ENCODE data around the gene OSTM1. TPM values are rescaled to one million over a fixed set of nuclear protein-coding genes. Genes with fewer than 3 reads are reported as not detected.

Gene OSTM1
- total and polyA plus RNA-seq, 2 of the 13 experiments (the other 11 are each of a cell fraction or from before 2014, with no cell fraction given) = 8.7 to 20.5 TPM

DNA sequence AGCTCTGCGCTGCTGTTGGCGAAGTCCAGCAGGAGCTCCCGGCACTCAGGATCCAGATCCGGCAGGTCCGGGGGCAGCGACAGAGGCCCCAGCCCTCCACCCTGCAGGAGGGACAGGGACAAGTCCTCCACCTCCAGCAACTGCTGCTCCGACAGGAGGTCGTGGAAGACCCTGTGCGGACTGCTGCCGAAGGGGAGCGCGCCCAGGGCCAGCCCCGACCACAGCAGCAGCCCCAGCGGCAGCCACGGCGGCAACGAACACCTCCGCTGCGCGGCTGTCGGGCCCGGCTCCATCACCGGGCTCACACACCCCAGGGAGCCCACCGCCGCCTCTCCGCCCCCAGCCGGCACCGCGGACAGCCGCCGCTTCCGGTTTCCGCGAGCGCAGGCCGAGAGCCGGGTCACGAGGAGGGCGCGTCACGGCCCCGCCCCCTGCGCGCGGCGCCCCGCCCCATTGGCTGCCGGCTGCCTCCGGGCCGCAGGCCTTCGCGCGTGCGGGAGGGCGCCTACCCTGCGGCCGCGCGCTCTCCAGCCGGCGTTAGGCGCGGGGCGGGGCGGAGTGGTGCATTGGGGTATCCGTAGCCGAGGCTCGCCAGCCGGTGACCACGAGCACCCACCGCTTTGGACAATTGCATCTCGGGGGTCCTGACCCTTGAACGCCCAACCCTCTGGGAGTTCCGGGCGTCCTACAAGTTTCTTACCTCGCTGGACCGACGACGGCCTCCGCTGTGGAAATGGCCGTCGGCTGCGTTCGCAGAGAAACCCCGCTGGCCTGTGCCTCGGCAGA, at the start of gene OSTM1 (continued):
- TF ChIP-seq, protein P1, sequence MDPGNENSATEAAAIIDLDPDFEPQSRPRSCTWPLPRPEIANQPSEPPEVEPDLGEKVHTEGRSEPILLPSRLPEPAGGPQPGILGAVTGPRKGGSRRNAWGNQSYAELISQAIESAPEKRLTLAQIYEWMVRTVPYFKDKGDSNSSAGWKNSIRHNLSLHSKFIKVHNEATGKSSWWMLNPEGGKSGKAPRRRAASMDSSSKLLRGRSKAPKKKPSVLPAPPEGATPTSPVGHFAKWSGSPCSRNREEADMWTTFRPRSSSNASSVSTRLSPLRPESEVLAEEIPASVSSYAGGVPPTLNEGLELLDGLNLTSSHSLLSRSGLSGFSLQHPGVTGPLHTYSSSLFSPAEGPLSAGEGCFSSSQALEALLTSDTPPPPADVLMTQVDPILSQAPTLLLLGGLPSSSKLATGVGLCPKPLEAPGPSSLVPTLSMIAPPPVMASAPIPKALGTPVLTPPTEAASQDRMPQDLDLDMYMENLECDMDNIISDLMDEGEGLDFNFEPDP (CRISPR knock-in tag; conservative IDR thresholded peaks at IDR 0.05) = no peak
- no peak for TF ChIP-seq TBP (CRISPR knock-in tag; IDR thresholded peaks at IDR 0.05)
- TF ChIP-seq, protein P2, sequence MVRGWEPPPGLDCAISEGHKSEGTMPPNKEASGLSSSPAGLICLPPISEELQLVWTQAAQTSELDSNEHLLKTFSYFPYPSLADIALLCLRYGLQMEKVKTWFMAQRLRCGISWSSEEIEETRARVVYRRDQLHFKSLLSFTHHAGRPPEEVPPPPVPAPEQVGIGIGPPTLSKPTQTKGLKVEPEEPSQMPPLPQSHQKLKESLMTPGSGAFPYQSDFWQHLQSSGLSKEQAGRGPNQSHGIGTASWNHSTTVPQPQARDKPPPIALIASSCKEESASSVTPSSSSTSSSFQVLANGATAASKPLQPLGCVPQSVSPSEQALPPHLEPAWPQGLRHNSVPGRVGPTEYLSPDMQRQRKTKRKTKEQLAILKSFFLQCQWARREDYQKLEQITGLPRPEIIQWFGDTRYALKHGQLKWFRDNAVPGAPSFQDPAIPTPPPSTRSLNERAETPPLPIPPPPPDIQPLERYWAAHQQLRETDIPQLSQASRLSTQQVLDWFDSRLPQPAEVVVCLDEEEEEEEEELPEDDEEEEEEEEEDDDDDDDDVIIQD (CRISPR knock-in tag; IDR thresholded peaks at IDR 0.05; ENCODE audit: low read depth) = peak; percentile 35; the same call in 1 of the 2 replicates
- TF ChIP-seq BRD4 (CRISPR knock-in tag; IDR thresholded peaks at IDR 0.05) = peak; percentile 64; the same call in 1 of the 2 replicates
- no peak for TF ChIP-seq ZSCAN29 (CRISPR knock-in tag; conservative IDR thresholded peaks at IDR 0.05)
- TF ChIP-seq, protein P3, sequence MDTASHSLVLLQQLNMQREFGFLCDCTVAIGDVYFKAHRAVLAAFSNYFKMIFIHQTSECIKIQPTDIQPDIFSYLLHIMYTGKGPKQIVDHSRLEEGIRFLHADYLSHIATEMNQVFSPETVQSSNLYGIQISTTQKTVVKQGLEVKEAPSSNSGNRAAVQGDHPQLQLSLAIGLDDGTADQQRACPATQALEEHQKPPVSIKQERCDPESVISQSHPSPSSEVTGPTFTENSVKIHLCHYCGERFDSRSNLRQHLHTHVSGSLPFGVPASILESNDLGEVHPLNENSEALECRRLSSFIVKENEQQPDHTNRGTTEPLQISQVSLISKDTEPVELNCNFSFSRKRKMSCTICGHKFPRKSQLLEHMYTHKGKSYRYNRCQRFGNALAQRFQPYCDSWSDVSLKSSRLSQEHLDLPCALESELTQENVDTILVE (CRISPR knock-in tag; IDR thresholded peaks at IDR 0.05) = 0 out of 2 replicates have a peak, but pooled peaks have one; percentile 55
- TF ChIP-seq NR2F1 (CRISPR knock-in tag; IDR thresholded peaks at IDR 0.05) = no peak
- TF ChIP-seq TBL1XR1 (IDR thresholded peaks at IDR 0.05; ENCODE audit: borderline replicate concordance, low read length, partially characterized antibody) = no peak
- TF ChIP-seq MAZ (IDR thresholded peaks at IDR 0.05; ENCODE audit: borderline replicate concordance, low read depth, low read length) = no peak; the same call in 1 of the 2 replicates
- peak; percentile 68; the same call in 1 of the 2 replicates for TF ChIP-seq MAZ (CRISPR knock-in tag; IDR thresholded peaks at IDR 0.05; ENCODE audit: low read depth)
- no peak for TF ChIP-seq ZNF12 (CRISPR knock-in tag; IDR thresholded peaks at IDR 0.05)
- TF ChIP-seq CENPX (CRISPR knock-in tag; IDR thresholded peaks at IDR 0.05) = no peak
- peak; percentile 87 for TF ChIP-seq SPEN (CRISPR knock-in tag; IDR thresholded peaks at IDR 0.05; ENCODE audit: low read depth)
- TF ChIP-seq ZSCAN31 (CRISPR knock-in tag; IDR thresholded peaks at IDR 0.05; ENCODE audit: low read depth) = peak; percentile 59
- no peak for TF ChIP-seq TCF12 (IDR thresholded peaks at IDR 0.05)
- 0 out of 2 replicates have a peak, but pooled peaks have one; percentile 39 for TF ChIP-seq TCF12 (CRISPR knock-in tag; IDR thresholded peaks at IDR 0.05)
- no peak for TF ChIP-seq ATAD3A (CRISPR knock-in tag; IDR thresholded peaks at IDR 0.05)
- TF ChIP-seq ZNF24 (IDR thresholded peaks at IDR 0.05) = peak; percentile 57; the same call in 1 of the 2 replicates
- peak; percentile 52; the same call in 1 of the 2 replicates for TF ChIP-seq CBFB (CRISPR knock-in tag; IDR thresholded peaks at IDR 0.05)
- peak; percentile 79; the same call in 1 of the 2 replicates for TF ChIP-seq ARID2 (CRISPR knock-in tag; IDR thresholded peaks at IDR 0.05; ENCODE audit: borderline replicate concordance)
- TF ChIP-seq, protein P4, sequence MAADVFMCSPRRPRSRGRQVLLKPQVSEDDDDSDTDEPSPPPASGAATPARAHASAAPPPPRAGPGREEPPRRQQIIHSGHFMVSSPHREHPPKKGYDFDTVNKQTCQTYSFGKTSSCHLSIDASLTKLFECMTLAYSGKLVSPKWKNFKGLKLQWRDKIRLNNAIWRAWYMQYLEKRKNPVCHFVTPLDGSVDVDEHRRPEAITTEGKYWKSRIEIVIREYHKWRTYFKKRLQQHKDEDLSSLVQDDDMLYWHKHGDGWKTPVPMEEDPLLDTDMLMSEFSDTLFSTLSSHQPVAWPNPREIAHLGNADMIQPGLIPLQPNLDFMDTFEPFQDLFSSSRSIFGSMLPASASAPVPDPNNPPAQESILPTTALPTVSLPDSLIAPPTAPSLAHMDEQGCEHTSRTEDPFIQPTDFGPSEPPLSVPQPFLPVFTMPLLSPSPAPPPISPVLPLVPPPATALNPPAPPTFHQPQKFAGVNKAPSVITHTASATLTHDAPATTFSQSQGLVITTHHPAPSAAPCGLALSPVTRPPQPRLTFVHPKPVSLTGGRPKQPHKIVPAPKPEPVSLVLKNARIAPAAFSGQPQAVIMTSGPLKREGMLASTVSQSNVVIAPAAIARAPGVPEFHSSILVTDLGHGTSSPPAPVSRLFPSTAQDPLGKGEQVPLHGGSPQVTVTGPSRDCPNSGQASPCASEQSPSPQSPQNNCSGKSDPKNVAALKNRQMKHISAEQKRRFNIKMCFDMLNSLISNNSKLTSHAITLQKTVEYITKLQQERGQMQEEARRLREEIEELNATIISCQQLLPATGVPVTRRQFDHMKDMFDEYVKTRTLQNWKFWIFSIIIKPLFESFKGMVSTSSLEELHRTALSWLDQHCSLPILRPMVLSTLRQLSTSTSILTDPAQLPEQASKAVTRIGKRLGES (CRISPR knock-in tag; IDR thresholded peaks at IDR 0.05; ENCODE audit: borderline replicate concordance) = peak; percentile 66; the same call in 1 of the 2 replicates
